NB4 (cell line): ENCODE results near the gene UXS1.

Experiments used
- CTCF ChIP-seq: IDR thresholded peaks from one replicate; pipeline ENCODE4 v1.5.1; 2012; ENCODE audit warnings: low read depth, low read length
- MAX ChIP-seq: IDR thresholded peaks from 2 replicates; pipeline ENCODE4 v1.6.1; 2011; ENCODE audit warnings: low read depth, low read length
- POLR2A ChIP-seq: IDR thresholded peaks from 2 replicates; pipeline ENCODE4 v1.6.1; 2011; ENCODE audit warnings: mild to moderate bottlenecking; ENCODE audit not compliant: insufficient read length; ENCODE audit errors: extremely low read depth

GRCh38 chr2:106073678-106074406 lies 120.3 kb downstream of the UXS1 start:
- TF ChIP-seq MAX (0 out of 2 replicates have a peak, but pooled peaks have one; percentile 15), CTCF (no peak), POLR2A (no peak)
